ENCODE results near the gene RRBP1.

Gene RRBP1

GRCh38 chr20:17611540-17612286 is 70.3 kb downstream of the RRBP1 start:
- Histone ChIP-seq H4K20me1 (ENCODE audit: insufficient read depth, low read length) (peaks cover 6% of the 10 kb centered on the region; the same call in 1 of the 2 replicates), H3K4me2 (ENCODE audit: insufficient read depth, low read length) (no peak overlapping the region), H3K36me3 (ENCODE audit: insufficient read depth, low read length) (peaks cover 21% of the 10 kb centered on the region), H3K4me1 (ENCODE audit: insufficient read depth, low read length) (no peaks in the 10 kb centered on the region), H3K79me2 (ENCODE audit: insufficient read depth, low read length) (no peaks in the 10 kb centered on the region), H3K9ac (ENCODE audit: low read depth, low read length) (no peak overlapping the region), H3K27me3 (ENCODE audit: insufficient read depth, low read length, poor library complexity) (no peaks in the 10 kb centered on the region), H3K4me3 (ENCODE audit: low read depth in 1 of 2, low read length in 2 of 2) (no peak overlapping the region), H2AFZ (ENCODE audit: low read depth, low read length) (no peak overlapping the region), H3K9me3 (ENCODE audit: insufficient read depth, low read length, severe bottlenecking) (no peaks in the 10 kb centered on the region), H3K27ac (ENCODE audit: low read length) (no peak overlapping the region)
- no peak for DNase-seq
- peak; percentile 12; the same call in 1 of the 3 replicates for ATAC-seq (ENCODE audit: insufficient read depth, low read depth)
- TF ChIP-seq CTCF (IDR thresholded peaks at IDR 0.05; ENCODE audit: borderline replicate concordance, extremely low read depth, low read length, poor library complexity, severe bottlenecking): no peak
- TF ChIP-seq EZH2 (IDR thresholded peaks at IDR 0.05; ENCODE audit: borderline replicate concordance, low read depth, low read length, severe bottlenecking): no peak

- Histone ChIP-seq H3K36me3 (ENCODE audit: insufficient read depth, low read length) (peaks cover 16% of the 10 kb centered on the region), H2AFZ (ENCODE audit: low read depth, low read length) (no peak overlapping the region), H4K20me1 (ENCODE audit: insufficient read depth, low read length) (peaks cover 6% of the 10 kb centered on the region; the same call in 1 of the 2 replicates), H3K27me3 (ENCODE audit: insufficient read depth, low read length, poor library complexity) (no peaks in the 10 kb centered on the region), H3K4me1 (ENCODE audit: insufficient read depth, low read length) (no peaks in the 10 kb centered on the region), H3K27ac (ENCODE audit: low read length) (no peak overlapping the region), H3K4me3 (ENCODE audit: low read depth in 1 of 2, low read length in 2 of 2) (no peak overlapping the region), H3K79me2 (ENCODE audit: insufficient read depth, low read length) (no peaks in the 10 kb centered on the region), H3K4me2 (ENCODE audit: insufficient read depth, low read length) (no peak overlapping the region), H3K9me3 (ENCODE audit: insufficient read depth, low read length, severe bottlenecking) (no peaks in the 10 kb centered on the region), H3K9ac (ENCODE audit: low read depth, low read length) (no peak overlapping the region)
- DNase-seq (no peak), ATAC-seq (ENCODE audit: insufficient read depth, low read depth) (peak; percentile 42; the same call in 1 of the 3 replicates)
- no peak for TF ChIP-seq EZH2 (IDR thresholded peaks at IDR 0.05; ENCODE audit: borderline replicate concordance, low read depth, low read length, severe bottlenecking)
- peak; percentile 40 for TF ChIP-seq CTCF (IDR thresholded peaks at IDR 0.05; ENCODE audit: borderline replicate concordance, extremely low read depth, low read length, poor library complexity, severe bottlenecking)
These were observed 70.8 kb downstream of the RRBP1 start for GRCh38 chr20:17611290-17611539.

DNA sequence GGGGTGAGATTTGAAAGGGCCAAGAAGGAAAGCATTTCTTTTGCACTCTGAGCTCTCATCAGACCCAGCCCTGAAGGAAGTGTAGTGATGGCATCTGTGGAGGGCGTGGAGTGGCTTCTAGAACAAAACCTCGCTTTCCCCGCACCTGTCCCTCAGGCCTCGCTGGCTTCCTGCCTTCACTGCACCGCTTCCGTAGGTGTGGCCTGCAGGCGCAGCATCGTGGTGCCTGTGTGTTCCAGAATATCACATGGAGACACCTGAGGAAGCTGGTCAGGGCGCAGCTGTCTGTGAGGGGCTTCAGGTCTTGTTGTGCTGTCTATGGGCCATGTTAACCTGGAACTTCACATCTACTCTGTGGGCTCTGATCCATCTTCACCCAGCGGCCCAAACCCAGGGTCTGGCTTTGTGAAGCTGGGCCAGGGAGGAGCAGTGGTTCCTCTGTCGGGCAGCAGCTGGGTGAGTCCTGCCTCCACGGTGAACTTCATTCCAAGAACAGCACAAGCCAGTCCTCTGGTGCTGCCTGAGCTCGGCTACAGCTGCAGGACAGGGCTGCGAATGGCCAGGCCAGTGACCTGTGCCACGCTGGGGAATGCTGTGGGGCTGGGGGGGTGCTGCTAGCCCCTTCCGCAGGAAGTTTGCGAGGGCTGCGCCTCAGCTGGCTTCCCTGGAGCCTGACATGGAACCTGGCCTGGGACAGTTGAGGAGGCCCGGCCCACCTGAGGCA is 71.3 kb downstream of the RRBP1 start:
- Histone ChIP-seq H3K79me2 (ENCODE audit: insufficient read depth, low read length) (no peaks in the 10 kb centered on the region), H3K9ac (ENCODE audit: low read depth, low read length) (no peak overlapping the region), H3K9me3 (ENCODE audit: insufficient read depth, low read length, severe bottlenecking) (no peaks in the 10 kb centered on the region), H3K4me1 (ENCODE audit: insufficient read depth, low read length) (no peaks in the 10 kb centered on the region), H2AFZ (ENCODE audit: low read depth, low read length) (no peak overlapping the region), H3K4me2 (ENCODE audit: insufficient read depth, low read length) (no peak overlapping the region), H3K4me3 (ENCODE audit: low read depth in 1 of 2, low read length in 2 of 2) (no peak overlapping the region), H3K36me3 (ENCODE audit: insufficient read depth, low read length) (peaks cover 11% of the 10 kb centered on the region), H3K27ac (ENCODE audit: low read length) (no peak overlapping the region), H4K20me1 (ENCODE audit: insufficient read depth, low read length) (peaks cover 6% of the 10 kb centered on the region; the same call in 1 of the 2 replicates), H3K27me3 (ENCODE audit: insufficient read depth, low read length, poor library complexity) (no peaks in the 10 kb centered on the region)
- TF ChIP-seq CTCF (IDR thresholded peaks at IDR 0.05; ENCODE audit: borderline replicate concordance, extremely low read depth, low read length, poor library complexity, severe bottlenecking) (no peak), EZH2 (IDR thresholded peaks at IDR 0.05; ENCODE audit: borderline replicate concordance, low read depth, low read length, severe bottlenecking) (no peak)
- DNase-seq: no peak
- ATAC-seq (ENCODE audit: insufficient read depth, low read depth): peak; percentile 22; the same call in 1 of the 3 replicates
